WTC11 (cell line): ENCODE measurements around the gene PANX2. TPM values are rescaled to one million over a fixed set of nuclear protein-coding genes. Genes with fewer than 3 reads are reported as not detected.

Source experiments
- ATAC-seq: fragments of 200-7000 bp; cut with Tn5 transposase; 2 replicates; pipeline ENCODE4 v1.10.0; 2021; ENCODE audit warnings: mild to moderate bottlenecking, moderate library complexity
- CTCF ChIA-PET: fragments of 300-600 bp; sonication (Branson Sonifier 250); formaldehyde crosslinking; loops from one replicate; lab custom pipeline; 2021; ENCODE audit warnings: antibody characterized with exemption; lab: Charles Lee
- POLR2A ChIA-PET: fragments of 350-600 bp; sonication (Branson Sonifier 250); formaldehyde crosslinking; loops from one replicate; lab custom pipeline; 2021; ENCODE audit warnings: antibody characterized with exemption; lab: Charles Lee
- DNase-seq: peaks from one replicate; pipeline ENCODE4 v3.0.0; 2021; ENCODE audit warnings: low spot score
- H3K27ac Mint-ChIP-seq: 2 replicates; pipeline ENCODE4 v1.8.0; 2021; ENCODE audit warnings: mixed read lengths
- H3K27me3 Mint-ChIP-seq: 2 replicates; pipeline ENCODE4 v1.8.0; 2021; ENCODE audit warnings: low read depth, mild to moderate bottlenecking, moderate library complexity, mixed read lengths
- H3K36me3 Mint-ChIP-seq: 2 replicates; pipeline ENCODE4 v1.8.0; 2021; ENCODE audit warnings: mixed read lengths
- H3K4me1 Mint-ChIP-seq: 2 replicates; pipeline ENCODE4 v1.8.0; 2022; ENCODE audit warnings: mixed read lengths
- H3K4me3 Mint-ChIP-seq: 2 replicates; pipeline ENCODE4 v1.8.0; 2021; ENCODE audit warnings: mild to moderate bottlenecking, moderate library complexity, mixed read lengths
- H3K9me3 Mint-ChIP-seq: 2 replicates; pipeline ENCODE4 v1.8.0; 2021; ENCODE audit warnings: mixed read lengths
- CBFB ChIP-seq: sonication (generic); formaldehyde crosslinking; IDR thresholded peaks from 2 replicates; pipeline ENCODE4 v1.8.1; 2022; ENCODE audit warnings: mild to moderate bottlenecking, low read depth, missing genetic modification reagents
- ETV6 ChIP-seq: sonication (generic); formaldehyde crosslinking; IDR thresholded peaks from 2 replicates; pipeline ENCODE4 v1.8.1; 2022; ENCODE audit warnings: mild to moderate bottlenecking, missing genetic modification reagents
- FOXP4 ChIP-seq: sonication (generic); formaldehyde crosslinking; IDR thresholded peaks from 2 replicates; pipeline ENCODE4 v1.8.0; 2022; ENCODE audit warnings: mild to moderate bottlenecking, missing genetic modification reagents
- GABPB1 ChIP-seq: sonication (generic); formaldehyde crosslinking; IDR thresholded peaks from 2 replicates; pipeline ENCODE4 v1.8.1; 2023; ENCODE audit warnings: mild to moderate bottlenecking, missing genetic modification reagents
- NFATC4 ChIP-seq: fragments of 250-450 bp; sonication (Bioruptor Pico); IDR thresholded peaks from 2 replicates; pipeline ENCODE4 v1.9.0; 2021; ENCODE audit warnings: mild to moderate bottlenecking
- NFE2L1 ChIP-seq: sonication (generic); formaldehyde crosslinking; IDR thresholded peaks from 2 replicates; pipeline ENCODE4 v1.8.1; 2023; ENCODE audit warnings: missing genetic modification reagents
- NFYB ChIP-seq: sonication (generic); formaldehyde crosslinking; conservative IDR thresholded peaks from 2 replicates; pipeline ENCODE4 v1.8.0; 2022; ENCODE audit warnings: low read depth, missing genetic modification reagents
- RORB ChIP-seq: fragments of 250-450 bp; sonication (Bioruptor Pico); IDR thresholded peaks from 2 replicates; pipeline ENCODE4 v1.9.0; 2021; ENCODE audit warnings: mild to moderate bottlenecking
- SP1 ChIP-seq: sonication (generic); formaldehyde crosslinking; conservative IDR thresholded peaks from 2 replicates; pipeline ENCODE4 v1.8.1; 2022; ENCODE audit warnings: missing genetic modification reagents
- TP53 ChIP-seq: sonication (generic); formaldehyde crosslinking; IDR thresholded peaks from 2 replicates; pipeline ENCODE4 v1.8.1; 2023; ENCODE audit warnings: mild to moderate bottlenecking, missing genetic modification reagents
- USF2 ChIP-seq: sonication (generic); formaldehyde crosslinking; IDR thresholded peaks from 2 replicates; pipeline ENCODE4 v1.8.1; 2023; ENCODE audit warnings: mild to moderate bottlenecking, missing genetic modification reagents, moderate library complexity
- ZBTB21 ChIP-seq: sonication (generic); formaldehyde crosslinking; IDR thresholded peaks from 2 replicates; pipeline ENCODE4 v1.8.1; 2023; ENCODE audit warnings: mild to moderate bottlenecking, missing genetic modification reagents, borderline replicate concordance
- ZNF281 ChIP-seq: sonication (generic); formaldehyde crosslinking; IDR thresholded peaks from 2 replicates; pipeline ENCODE4 v1.8.0; 2023; ENCODE audit warnings: mild to moderate bottlenecking, missing genetic modification reagents
- ZNF416 ChIP-seq: fragments of 250-450 bp; sonication (Bioruptor Pico); IDR thresholded peaks from 2 replicates; pipeline ENCODE4 v1.9.0; 2021; ENCODE audit warnings: mild to moderate bottlenecking, inconsistent platforms
- total RNA-seq: library from RNA; stranded (reverse); gene quantifications from 3 replicates; pipeline ENCODE4 v1.2.3, GENCODE V29; 2021
- TF ChIP-seq, protein P1 (sequence below): sonication (generic); formaldehyde crosslinking; IDR thresholded peaks from 2 replicates; pipeline ENCODE4 v1.8.1; 2022; ENCODE audit warnings: mild to moderate bottlenecking, missing genetic modification reagents, moderate library complexity, borderline replicate concordance
- TF ChIP-seq, protein P2 (sequence below): sonication (generic); formaldehyde crosslinking; conservative IDR thresholded peaks from 2 replicates; pipeline ENCODE4 v1.8.1; 2023; ENCODE audit warnings: mild to moderate bottlenecking, low read depth, missing genetic modification reagents, moderate library complexity
- TF ChIP-seq, protein P3 (sequence below): fragments of 250-450 bp; sonication (Bioruptor Pico); IDR thresholded peaks from 2 replicates; pipeline ENCODE4 v1.9.0; 2021; ENCODE audit warnings: mild to moderate bottlenecking, borderline replicate concordance
- TF ChIP-seq, protein P4 (sequence below): sonication (generic); formaldehyde crosslinking; IDR thresholded peaks from 2 replicates; pipeline ENCODE4 v1.8.0; 2022; ENCODE audit warnings: mild to moderate bottlenecking, missing genetic modification reagents

PANX2 gene
- total RNA-seq, 1 experiment from 2014 or later = 10.2 TPM

- TF ChIP-seq, protein P1, sequence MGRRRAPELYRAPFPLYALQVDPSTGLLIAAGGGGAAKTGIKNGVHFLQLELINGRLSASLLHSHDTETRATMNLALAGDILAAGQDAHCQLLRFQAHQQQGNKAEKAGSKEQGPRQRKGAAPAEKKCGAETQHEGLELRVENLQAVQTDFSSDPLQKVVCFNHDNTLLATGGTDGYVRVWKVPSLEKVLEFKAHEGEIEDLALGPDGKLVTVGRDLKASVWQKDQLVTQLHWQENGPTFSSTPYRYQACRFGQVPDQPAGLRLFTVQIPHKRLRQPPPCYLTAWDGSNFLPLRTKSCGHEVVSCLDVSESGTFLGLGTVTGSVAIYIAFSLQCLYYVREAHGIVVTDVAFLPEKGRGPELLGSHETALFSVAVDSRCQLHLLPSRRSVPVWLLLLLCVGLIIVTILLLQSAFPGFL (CRISPR knock-in tag) = no peak
- TF ChIP-seq SP1 (CRISPR knock-in tag) = no peak
- TF ChIP-seq NFE2L1 = no peak
- TF ChIP-seq NFATC4 (CRISPR knock-in tag) = no peak
- TF ChIP-seq, protein P2, sequence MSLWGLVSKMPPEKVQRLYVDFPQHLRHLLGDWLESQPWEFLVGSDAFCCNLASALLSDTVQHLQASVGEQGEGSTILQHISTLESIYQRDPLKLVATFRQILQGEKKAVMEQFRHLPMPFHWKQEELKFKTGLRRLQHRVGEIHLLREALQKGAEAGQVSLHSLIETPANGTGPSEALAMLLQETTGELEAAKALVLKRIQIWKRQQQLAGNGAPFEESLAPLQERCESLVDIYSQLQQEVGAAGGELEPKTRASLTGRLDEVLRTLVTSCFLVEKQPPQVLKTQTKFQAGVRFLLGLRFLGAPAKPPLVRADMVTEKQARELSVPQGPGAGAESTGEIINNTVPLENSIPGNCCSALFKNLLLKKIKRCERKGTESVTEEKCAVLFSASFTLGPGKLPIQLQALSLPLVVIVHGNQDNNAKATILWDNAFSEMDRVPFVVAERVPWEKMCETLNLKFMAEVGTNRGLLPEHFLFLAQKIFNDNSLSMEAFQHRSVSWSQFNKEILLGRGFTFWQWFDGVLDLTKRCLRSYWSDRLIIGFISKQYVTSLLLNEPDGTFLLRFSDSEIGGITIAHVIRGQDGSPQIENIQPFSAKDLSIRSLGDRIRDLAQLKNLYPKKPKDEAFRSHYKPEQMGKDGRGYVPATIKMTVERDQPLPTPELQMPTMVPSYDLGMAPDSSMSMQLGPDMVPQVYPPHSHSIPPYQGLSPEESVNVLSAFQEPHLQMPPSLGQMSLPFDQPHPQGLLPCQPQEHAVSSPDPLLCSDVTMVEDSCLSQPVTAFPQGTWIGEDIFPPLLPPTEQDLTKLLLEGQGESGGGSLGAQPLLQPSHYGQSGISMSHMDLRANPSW = no peak
- TF ChIP-seq ZBTB21 (CRISPR knock-in tag) = no peak
- TF ChIP-seq NFYB (CRISPR knock-in tag) = no peak
- no peak for TF ChIP-seq ZNF416 (CRISPR knock-in tag)
- TF ChIP-seq, all 79 proteins: peak for 0
Measured at GRCh38 chr22:50199251-50199721, 28.8 kb downstream of the PANX2 start (continued).

GRCh38 chr22:50199829-50200460 is 29.4 kb downstream of the PANX2 start:
- DNase-seq (peak; percentile 73), ATAC-seq (peak; percentile 63)
- Mint-ChIP-seq H3K36me3 (peaks cover 14% of the 10 kb centered on the region), H3K27me3 (no peaks in the 10 kb centered on the region), H3K27ac (peak overlapping the region; percentile 94), H3K9me3 (peaks cover 4% of the 10 kb centered on the region; the same call in 1 of the 2 replicates), H3K4me3 (peak overlapping the region; percentile 67), H3K4me1 (peaks cover 12% of the 10 kb centered on the region)
- ChIA-PET CTCF (interaction anchor here (1.0 kb wide), 2 partner anchors 9 to 37 kb away, joined by 3 to 4 read pairs; no protein-coding TSS in a partner anchor), POLR2A (no interaction called here)
- TF ChIP-seq, protein P3, sequence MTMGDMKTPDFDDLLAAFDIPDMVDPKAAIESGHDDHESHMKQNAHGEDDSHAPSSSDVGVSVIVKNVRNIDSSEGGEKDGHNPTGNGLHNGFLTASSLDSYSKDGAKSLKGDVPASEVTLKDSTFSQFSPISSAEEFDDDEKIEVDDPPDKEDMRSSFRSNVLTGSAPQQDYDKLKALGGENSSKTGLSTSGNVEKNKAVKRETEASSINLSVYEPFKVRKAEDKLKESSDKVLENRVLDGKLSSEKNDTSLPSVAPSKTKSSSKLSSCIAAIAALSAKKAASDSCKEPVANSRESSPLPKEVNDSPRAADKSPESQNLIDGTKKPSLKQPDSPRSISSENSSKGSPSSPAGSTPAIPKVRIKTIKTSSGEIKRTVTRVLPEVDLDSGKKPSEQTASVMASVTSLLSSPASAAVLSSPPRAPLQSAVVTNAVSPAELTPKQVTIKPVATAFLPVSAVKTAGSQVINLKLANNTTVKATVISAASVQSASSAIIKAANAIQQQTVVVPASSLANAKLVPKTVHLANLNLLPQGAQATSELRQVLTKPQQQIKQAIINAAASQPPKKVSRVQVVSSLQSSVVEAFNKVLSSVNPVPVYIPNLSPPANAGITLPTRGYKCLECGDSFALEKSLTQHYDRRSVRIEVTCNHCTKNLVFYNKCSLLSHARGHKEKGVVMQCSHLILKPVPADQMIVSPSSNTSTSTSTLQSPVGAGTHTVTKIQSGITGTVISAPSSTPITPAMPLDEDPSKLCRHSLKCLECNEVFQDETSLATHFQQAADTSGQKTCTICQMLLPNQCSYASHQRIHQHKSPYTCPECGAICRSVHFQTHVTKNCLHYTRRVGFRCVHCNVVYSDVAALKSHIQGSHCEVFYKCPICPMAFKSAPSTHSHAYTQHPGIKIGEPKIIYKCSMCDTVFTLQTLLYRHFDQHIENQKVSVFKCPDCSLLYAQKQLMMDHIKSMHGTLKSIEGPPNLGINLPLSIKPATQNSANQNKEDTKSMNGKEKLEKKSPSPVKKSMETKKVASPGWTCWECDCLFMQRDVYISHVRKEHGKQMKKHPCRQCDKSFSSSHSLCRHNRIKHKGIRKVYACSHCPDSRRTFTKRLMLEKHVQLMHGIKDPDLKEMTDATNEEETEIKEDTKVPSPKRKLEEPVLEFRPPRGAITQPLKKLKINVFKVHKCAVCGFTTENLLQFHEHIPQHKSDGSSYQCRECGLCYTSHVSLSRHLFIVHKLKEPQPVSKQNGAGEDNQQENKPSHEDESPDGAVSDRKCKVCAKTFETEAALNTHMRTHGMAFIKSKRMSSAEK = no peak
- 0 out of 2 replicates have a peak, but pooled peaks have one; percentile 44 for TF ChIP-seq TP53
- no peak for TF ChIP-seq GABPB1
- TF ChIP-seq CBFB (CRISPR knock-in tag) = no peak
- TF ChIP-seq ETV6 (CRISPR knock-in tag) = 0 out of 2 replicates have a peak, but pooled peaks have one; percentile 33
- TF ChIP-seq FOXP4 (CRISPR knock-in tag) = no peak
- peak; percentile 28; the same call in 1 of the 2 replicates for TF ChIP-seq USF2 (CRISPR knock-in tag)
- TF ChIP-seq ZNF281 (CRISPR knock-in tag) = no peak
- TF ChIP-seq, protein P4, sequence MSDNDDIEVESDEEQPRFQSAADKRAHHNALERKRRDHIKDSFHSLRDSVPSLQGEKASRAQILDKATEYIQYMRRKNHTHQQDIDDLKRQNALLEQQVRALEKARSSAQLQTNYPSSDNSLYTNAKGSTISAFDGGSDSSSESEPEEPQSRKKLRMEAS (CRISPR knock-in tag) = no peak; the same call in 1 of the 2 replicates
- TF ChIP-seq, protein P1 (CRISPR knock-in tag) = no peak
- TF ChIP-seq RORB = no peak
